GM15510 (cell line): ENCODE data around the gene TECPR2.

Source experiments
- POLR2A ChIP-seq: IDR thresholded peaks from 3 replicates; pipeline ENCODE4 v1.6.1; 2011; ENCODE audit warnings: borderline replicate concordance; ENCODE audit not compliant: insufficient read length; ENCODE audit errors: extremely low read depth

The TECPR2 gene

GRCh38 chr14:102348376-102348775, 14.4 kb upstream of the TECPR2 start:
- TF ChIP-seq POLR2A: no peak

GRCh38 chr14:102351023-102351422, 11.7 kb upstream of the TECPR2 start:
- TF ChIP-seq POLR2A: no peak

- TF ChIP-seq POLR2A: no peak
Measured at GRCh38 chr14:102352213-102352612, 10.5 kb upstream of the TECPR2 start.

GRCh38 chr14:102353126-102353619, 9.6 kb upstream of the TECPR2 start:
- no peak for TF ChIP-seq POLR2A

GRCh38 chr14:102356280-102356679, 6.5 kb upstream of the TECPR2 start:
- TF ChIP-seq POLR2A: no peak

- TF ChIP-seq POLR2A: no peak
Measured at GRCh38 chr14:102359341-102359740, 3.4 kb upstream of the TECPR2 start.

- TF ChIP-seq POLR2A: no peak
Measured at GRCh38 chr14:102360388-102360787, 2.4 kb upstream of the TECPR2 start.

GRCh38 chr14:102362084-102362483, 657 bp upstream of the TECPR2 start:
- no peak for TF ChIP-seq POLR2A

- TF ChIP-seq POLR2A: no peak
Measured at GRCh38 chr14:102363182-102363943, 622 bp downstream of the TECPR2 start.

GRCh38 chr14:102370305-102370809, 7.6 kb downstream of the TECPR2 start:
- no peak for TF ChIP-seq POLR2A

GRCh38 chr14:102371361-102371760, 8.6 kb downstream of the TECPR2 start:
- TF ChIP-seq POLR2A: no peak

- TF ChIP-seq POLR2A: no peak
Measured at GRCh38 chr14:102373110-102373509, 10.4 kb downstream of the TECPR2 start.

- TF ChIP-seq POLR2A: no peak
Measured at GRCh38 chr14:102374264-102374663, 11.5 kb downstream of the TECPR2 start.

- no peak for TF ChIP-seq POLR2A
Measured at GRCh38 chr14:102375119-102375518, 12.4 kb downstream of the TECPR2 start.

- TF ChIP-seq POLR2A: no peak
Measured at GRCh38 chr14:102377696-102378095, 15.0 kb downstream of the TECPR2 start.

- TF ChIP-seq POLR2A: no peak
Measured at GRCh38 chr14:102378830-102379229, 16.1 kb downstream of the TECPR2 start.
